Measurements from ENCODE around the gene IMMP2L. TPM values are rescaled to one million over a fixed set of nuclear protein-coding genes. Genes with fewer than 3 reads are reported as not detected.
"Not testable (repeated sequence)": the region's sequence is repeated elsewhere in the genome, so short reads cannot be mapped to it uniquely, and the experiment has no call there.

IMMP2L gene
- polyA plus RNA-seq, 1 experiment: 5.8 TPM

- no peak for TF ChIP-seq CTCF (IDR thresholded peaks at IDR 0.05; ENCODE audit: insufficient read depth, low read depth, low read length)
- ChIA-PET POLR2A (no interaction called here), CTCF (no interaction called here)
- Histone ChIP-seq H3K36me3 (ENCODE audit: control insufficient read depth, insufficient read depth, low read length) (no peaks in the 10 kb centered on the region), H3K27me3 (ENCODE audit: control insufficient read depth, insufficient read depth, low read length) (no peaks in the 10 kb centered on the region), H3K4me3 (ENCODE audit: low read depth, low read length) (no peak overlapping the region)
- DNase-seq (ENCODE audit: low read depth): no peak
Measured at GRCh38 chr7:111510062-111510461, 52.2 kb downstream of the IMMP2L start.

- Histone ChIP-seq H3K27me3 (ENCODE audit: control insufficient read depth, insufficient read depth, low read length) (no peaks in the 10 kb centered on the region), H3K4me3 (ENCODE audit: low read depth, low read length) (no peak overlapping the region), H3K36me3 (ENCODE audit: control insufficient read depth, insufficient read depth, low read length) (no peaks in the 10 kb centered on the region)
- POLR2A ChIA-PET: no interaction called here
- DNase-seq (ENCODE audit: low read depth): no peak
- no peak for TF ChIP-seq CTCF (IDR thresholded peaks at IDR 0.05; ENCODE audit: insufficient read depth, low read depth, low read length)
- CTCF ChIA-PET: no interaction called here
Measured at GRCh38 chr7:111509288-111509687, 53.0 kb downstream of the IMMP2L start.

- Histone ChIP-seq H3K27me3 (ENCODE audit: control insufficient read depth, insufficient read depth, low read length) (no peaks in the 10 kb centered on the region), H3K36me3 (ENCODE audit: control insufficient read depth, insufficient read depth, low read length) (no peaks in the 10 kb centered on the region), H3K4me3 (ENCODE audit: low read depth, low read length) (no peak overlapping the region)
- no peak for TF ChIP-seq CTCF (IDR thresholded peaks at IDR 0.05; ENCODE audit: insufficient read depth, low read depth, low read length)
- ChIA-PET CTCF (no interaction called here), POLR2A (no interaction called here)
- no peak for DNase-seq (ENCODE audit: low read depth)
Measured at GRCh38 chr7:111508387-111508786, 53.9 kb downstream of the IMMP2L start.

- H3K36me3 ChIP-seq (ENCODE audit: control insufficient read depth, insufficient read depth, low read length); DNase-seq (ENCODE audit: low read depth); POLR2A ChIA-PET; H3K4me3 ChIP-seq (ENCODE audit: low read depth, low read length); H3K27me3 ChIP-seq (ENCODE audit: control insufficient read depth, insufficient read depth, low read length): not testable (repeated sequence)
- CTCF ChIA-PET: interaction anchor here (0.7 kb wide), 1 partner anchor 817 kb away, joined by 3 read pairs; no protein-coding TSS in a partner anchor
Measured at GRCh38 chr7:111505422-111505821, 56.9 kb downstream of the IMMP2L start.

GRCh38 chr7:111501799-111502198 lies 60.5 kb downstream of the IMMP2L start:
- DNase-seq (ENCODE audit: low read depth); H3K27me3 ChIP-seq (ENCODE audit: control insufficient read depth, insufficient read depth, low read length); POLR2A ChIA-PET; H3K4me3 ChIP-seq (ENCODE audit: low read depth, low read length); CTCF ChIA-PET; H3K36me3 ChIP-seq (ENCODE audit: control insufficient read depth, insufficient read depth, low read length): not testable (repeated sequence)

- H3K4me3 ChIP-seq (ENCODE audit: low read depth, low read length): no peak overlapping the region
- H3K27me3 ChIP-seq (ENCODE audit: control insufficient read depth, insufficient read depth, low read length): no peaks in the 10 kb centered on the region
- ChIA-PET POLR2A (no interaction called here), CTCF (interaction anchor here (1.0 to 1.7 kb wide), 2 partner anchors 9 to 170 kb away, joined by 3 to 5 read pairs; no protein-coding TSS in a partner anchor)
- no peaks in the 10 kb centered on the region for H3K36me3 ChIP-seq (ENCODE audit: control insufficient read depth, insufficient read depth, low read length)
- no peak for TF ChIP-seq CTCF (IDR thresholded peaks at IDR 0.05; ENCODE audit: insufficient read depth, low read depth, low read length)
- DNase-seq (ENCODE audit: low read depth): no peak
Measured at GRCh38 chr7:111499027-111499426, 63.3 kb downstream of the IMMP2L start.
